Measurements from ENCODE around the gene OLR1. TPM values are rescaled to one million over a fixed set of nuclear protein-coding genes. Genes with fewer than 3 reads are reported as not detected.

OLR1 gene
- total RNA-seq, 1 experiment from 2014 or later: 0.74 TPM

- no peak for TF ChIP-seq REST (IDR thresholded peaks at IDR 0.05; ENCODE audit: insufficient read depth in 1 of 2, low read depth in 2 of 2, low read length in 1 of 2)
- no peak for TF ChIP-seq CTCF (IDR thresholded peaks at IDR 0.05)
- no peak for TF ChIP-seq POLR2AphosphoS5 (IDR thresholded peaks at IDR 0.05; ENCODE audit: low read depth, low read length)
- no peak for TF ChIP-seq TCF7L2 (IDR thresholded peaks at IDR 0.05; ENCODE audit: low read depth, low read length)
- TF ChIP-seq SIN3A (IDR thresholded peaks at IDR 0.05; ENCODE audit: borderline replicate concordance, insufficient read depth, low read depth, low read length): no peak
- ChIA-PET POLR2A (no interaction called here), CTCF (no interaction called here)
- no peak overlapping the region for H3K4me3 ChIP-seq (ENCODE audit: low read depth in 2 of 2, low read length in 2 of 2)
- DNase-seq (ENCODE audit: low read depth, low spot score): no peak
- intact Hi-C loops (cut with micrococcal nuclease; ENCODE audit: unreplicated experiment): no loop called here
- no peaks in the 10 kb centered on the region for H3K9me3 ChIP-seq (ENCODE audit: control insufficient read depth, insufficient read depth, low read depth, low read length)
- no TSS peak for BruUV-seq (replicated peaks)
- no peaks in the 10 kb centered on the region for H3K27me3 ChIP-seq (ENCODE audit: control insufficient read depth, insufficient read depth, low read length)
- no peaks in the 10 kb centered on the region for H3K36me3 ChIP-seq (ENCODE audit: control insufficient read depth, insufficient read depth, low read length)
- H3K4me1 ChIP-seq (ENCODE audit: control insufficient read depth, insufficient read depth, low read length): peaks cover 6% of the 10 kb centered on the region
- in situ Hi-C loops (cut with HindIII; ENCODE audit: low pct_unique_long_range_greater_than_20kb, low sequenced_read_pairs): no loop called here
- H3K27ac ChIP-seq (ENCODE audit: low read length): no peak overlapping the region
- no peak for ATAC-seq
Measured at GRCh38 chr12:10186299-10186698, 14.4 kb upstream of the OLR1 start.

GRCh38 chr12:10184261-10184843 is 12.4 kb upstream of the OLR1 start:
- H3K9me3 ChIP-seq (ENCODE audit: control insufficient read depth, insufficient read depth, low read depth, low read length): no peaks in the 10 kb centered on the region
- TF ChIP-seq CTCF (IDR thresholded peaks at IDR 0.05): no peak
- TF ChIP-seq REST (IDR thresholded peaks at IDR 0.05; ENCODE audit: insufficient read depth in 1 of 2, low read depth in 2 of 2, low read length in 1 of 2): no peak
- TF ChIP-seq TCF7L2 (IDR thresholded peaks at IDR 0.05; ENCODE audit: low read depth, low read length): no peak
- no peak for TF ChIP-seq POLR2AphosphoS5 (IDR thresholded peaks at IDR 0.05; ENCODE audit: low read depth, low read length)
- no peak for TF ChIP-seq SIN3A (IDR thresholded peaks at IDR 0.05; ENCODE audit: borderline replicate concordance, insufficient read depth, low read depth, low read length)
- ATAC-seq (no peak), DNase-seq (ENCODE audit: low read depth, low spot score) (no peak)
- no TSS peak for BruUV-seq (replicated peaks)
- peaks cover 3% of the 10 kb centered on the region for H3K4me1 ChIP-seq (ENCODE audit: control insufficient read depth, insufficient read depth, low read length)
- H3K27ac ChIP-seq (ENCODE audit: low read length): no peak overlapping the region
- no peaks in the 10 kb centered on the region for H3K27me3 ChIP-seq (ENCODE audit: control insufficient read depth, insufficient read depth, low read length)
- no peaks in the 10 kb centered on the region for H3K36me3 ChIP-seq (ENCODE audit: control insufficient read depth, insufficient read depth, low read length)
- intact Hi-C loops (cut with micrococcal nuclease; ENCODE audit: unreplicated experiment): no loop called here
- ChIA-PET POLR2A (interaction anchor here (0.6 kb wide), 1 partner anchor 11 kb away, joined by 10 read pairs; no protein-coding TSS in a partner anchor), CTCF (no interaction called here)
- in situ Hi-C loops (cut with HindIII; ENCODE audit: low pct_unique_long_range_greater_than_20kb, low sequenced_read_pairs): no loop called here
- H3K4me3 ChIP-seq (ENCODE audit: low read depth in 2 of 2, low read length in 2 of 2): no peak overlapping the region

All from Panc1 (cell line).